HCT116 (cell line): Measurements from ENCODE around the gene ZC3H12D. TPM values are rescaled to one million over a fixed set of nuclear protein-coding genes. Genes with fewer than 3 reads are reported as not detected.

ENCODE experiments used
- ATAC-seq: fragments of 200-7000 bp; cut with Tn5 transposase; 2 replicates; pipeline ENCODE4 v1.9.1; 2020; ENCODE audit warnings: mild to moderate bottlenecking, moderate library complexity
- BruUV-seq: library from RNA; stranded (reverse); fragments of 400-500 nt; replicated peaks from 2 replicates; lab custom pipeline; 2021; lab: Mats Ljungman, UMichigan
- CTCF ChIA-PET: fragments of 300-600 bp; sonication (Branson Sonifier 250); formaldehyde crosslinking; loops from one replicate; lab custom pipeline; 2021; ENCODE audit warnings: antibody characterized with exemption; lab: Charles Lee
- POLR2A ChIA-PET: fragments of 300-600, 350-600 bp; sonication (Branson Sonifier 250); formaldehyde crosslinking; loops from one replicate; lab custom pipeline; 2021; ENCODE audit warnings: antibody characterized with exemption; lab: Charles Lee
- RAD21 ChIA-PET, 2 experiments: fragments of 300-600 bp; sonication (Branson Sonifier 250); formaldehyde crosslinking; loops; one replicate each; lab custom pipeline; 2023; ENCODE audit warnings: low total read pairs in 2 of 2; ENCODE audit not compliant: uncharacterized antibody in 2 of 2, unreplicated experiment in 2 of 2, low non-redundant PET in 1 of 2; lab: Charles Lee
- DNase-seq: peaks from one replicate; pipeline ENCODE4 v3.0.0-alpha.2; 2010; ENCODE audit warnings: low read depth, low spot score
- H2AFZ ChIP-seq: fragments of 200-600 bp; shearing (Covaris generic), sonication (generic); 2 replicates; pipeline ENCODE4 v1.6.1; 2017; ENCODE audit warnings: low read depth, mixed run types, mixed read lengths, antibody characterized with exemption, low read length; ENCODE audit not compliant: poor library complexity, severe bottlenecking
- H3K27ac ChIP-seq: 2 replicates; pipeline ENCODE4 v1.5.1; 2012; ENCODE audit warnings: low read depth, low read length
- H3K27me3 ChIP-seq: fragments of 200-600 bp; sonication (generic); 2 replicates; pipeline ENCODE4 v1.6.1; 2016; ENCODE audit warnings: mixed run types, low read length, mixed read lengths; ENCODE audit not compliant: insufficient read depth
- H3K36me3 ChIP-seq, 2 experiments: fragments of 200-500 bp in 1 of 2; fragments of 200-600 bp in 1 of 2; sonication (Bioruptor generic) in 1 of 2; sonication (generic) in 1 of 2; 2 replicates each; pipeline versions ENCODE4 v1.5.1 to v1.6.1; 2014 to 2016; ENCODE audit warnings: low read length in 2 of 2, inconsistent platforms in 1 of 2, mixed read lengths in 1 of 2, mixed run types in 1 of 2; ENCODE audit not compliant: insufficient read depth in 2 of 2, control insufficient read depth in 1 of 2
- H3K4me1 ChIP-seq, 2 experiments: fragments of 200-600 bp in 1 of 2; sonication (generic) in 1 of 2; 2 replicates each; pipeline versions ENCODE4 v1.5.1 to v1.6.1; 2012 to 2017; ENCODE audit warnings: low read length in 2 of 2, inconsistent platforms in 1 of 2, mild to moderate bottlenecking in 1 of 2, mixed read lengths in 1 of 2, mixed run types in 1 of 2, moderate library complexity in 1 of 2; ENCODE audit not compliant: insufficient read depth in 2 of 2, control insufficient read depth in 1 of 2
- H3K4me2 ChIP-seq: fragments of 200-600 bp; sonication (generic); 2 replicates; pipeline ENCODE4 v1.6.1; 2017; ENCODE audit warnings: mixed run types, low read length, mixed read lengths
- H3K4me3 ChIP-seq, 2 experiments: fragments of 200-600 bp in 1 of 2; sonication (generic) in 1 of 2; replicated peaks in 1 of 2; 2 replicates each; pipeline ENCODE4 v1.5.1; 2011 to 2016; ENCODE audit warnings: low read length in 2 of 2, control low read depth in 1 of 2, low read depth in 1 of 2, mild to moderate bottlenecking in 1 of 2, mixed read lengths in 1 of 2, mixed run types in 1 of 2
- H3K79me2 ChIP-seq: fragments of 200-600 bp; sonication (generic); 2 replicates; pipeline ENCODE4 v1.6.1; 2017; ENCODE audit warnings: mild to moderate bottlenecking, mixed run types, low read length, moderate library complexity, mixed read lengths; ENCODE audit not compliant: insufficient read depth
- H3K9ac ChIP-seq: fragments of 200-600 bp; sonication (generic); 2 replicates; pipeline ENCODE4 v1.6.1; 2016; ENCODE audit warnings: low read length, mixed read lengths
- H3K9me2 ChIP-seq: fragments of 200-600 bp; sonication (generic), shearing (Covaris generic); 2 replicates; pipeline ENCODE4 v1.6.1; 2017; ENCODE audit warnings: mixed run types, mild to moderate bottlenecking, moderate library complexity; ENCODE audit not compliant: insufficient read depth
- H3K9me3 ChIP-seq, 2 experiments: fragments of 200-500 bp in 1 of 2; fragments of 200-600 bp in 1 of 2; sonication (Bioruptor generic) in 1 of 2; sonication (generic) in 1 of 2; 2 replicates each; pipeline ENCODE4 v1.6.1; 2014 to 2017; ENCODE audit warnings: low read length in 2 of 2, mixed read lengths in 2 of 2, inconsistent platforms in 1 of 2, low read depth in 1 of 2, mild to moderate bottlenecking in 1 of 2, mixed run types in 1 of 2, moderate library complexity in 1 of 2; ENCODE audit not compliant: control insufficient read depth in 1 of 2, insufficient read depth in 1 of 2
- H4K20me1 ChIP-seq: fragments of 200-600 bp; sonication (generic), shearing (Covaris generic); 2 replicates; pipeline ENCODE4 v1.6.1; 2017; ENCODE audit warnings: mixed run types, mild to moderate bottlenecking, moderate library complexity; ENCODE audit not compliant: insufficient read depth
- CBX3 ChIP-seq: IDR thresholded peaks from 2 replicates; pipeline ENCODE4 v1.6.1; 2012; ENCODE audit warnings: low read depth
- CTCF ChIP-seq, 3 experiments: fragments of 200-600 bp in 1 of 3; sonication (generic) in 1 of 3; IDR thresholded peaks in 2 of 3; conservative IDR thresholded peaks in 1 of 3; 2 replicates each; pipeline ENCODE4 v1.5.1; 2012 to 2017; ENCODE audit warnings: low read depth in 2 of 3, low read length in 2 of 3, antibody characterized with exemption in 1 of 3, borderline replicate concordance in 1 of 3, control low read depth in 1 of 3, mild to moderate bottlenecking in 1 of 3, mixed read lengths in 1 of 3, mixed run types in 1 of 3, moderate library complexity in 1 of 3; ENCODE audit not compliant: insufficient read depth in 1 of 3
- EGR1 ChIP-seq: IDR thresholded peaks from 2 replicates; pipeline ENCODE4 v1.6.1; 2012; ENCODE audit warnings: low read depth
- ELF1 ChIP-seq: IDR thresholded peaks from 2 replicates; pipeline ENCODE4 v1.6.1; 2012; ENCODE audit warnings: low read depth, borderline replicate concordance
- EZH2phosphoT487 ChIP-seq: fragments of 200-600 bp; IDR thresholded peaks from 2 replicates; pipeline ENCODE4 v1.6.1; 2018; ENCODE audit warnings: antibody characterized with exemption, borderline replicate concordance
- JUND ChIP-seq: IDR thresholded peaks from 2 replicates; pipeline ENCODE4 v1.6.1; 2012
- MAX ChIP-seq: IDR thresholded peaks from 2 replicates; pipeline ENCODE4 v1.6.1; 2012
- POLR2A ChIP-seq: IDR thresholded peaks from 2 replicates; pipeline ENCODE4 v1.7.0; 2011; ENCODE audit warnings: borderline replicate concordance; ENCODE audit not compliant: insufficient read depth, insufficient read length; ENCODE audit errors: extremely low read depth
- POLR2AphosphoS5 ChIP-seq: IDR thresholded peaks from 2 replicates; pipeline ENCODE4 v1.6.1; 2011; ENCODE audit warnings: mild to moderate bottlenecking, low read depth, low read length, moderate library complexity
- SIN3A ChIP-seq: IDR thresholded peaks from 2 replicates; pipeline ENCODE4 v1.6.1; 2012; ENCODE audit warnings: low read depth
- SP1 ChIP-seq: IDR thresholded peaks from 2 replicates; pipeline ENCODE4 v1.6.1; 2012; ENCODE audit warnings: low read depth
- YY1 ChIP-seq: IDR thresholded peaks from 2 replicates; pipeline ENCODE4 v1.6.1; 2011; ENCODE audit warnings: low read length, low read depth, moderate library complexity, mild to moderate bottlenecking; ENCODE audit not compliant: insufficient replicate concordance; ENCODE audit errors: extremely low read depth
- ZBTB33 ChIP-seq: IDR thresholded peaks from 2 replicates; pipeline ENCODE4 v1.6.1; 2011; ENCODE audit warnings: mild to moderate bottlenecking, low read length, moderate library complexity; ENCODE audit not compliant: insufficient replicate concordance; ENCODE audit errors: extremely low read depth
- ZFX ChIP-seq: fragments of 450-650 bp; IDR thresholded peaks from 2 replicates; pipeline ENCODE4 v1.6.1; 2017
- intact Hi-C: fragments of 100-400 bp; cut with micrococcal nuclease; formaldehyde crosslinking; loops from 2 replicates; pipeline ENCODE4 v1.10.0; 2022
- total RNA-seq: library from RNA; stranded (reverse); gene quantifications from one replicate; pipeline ENCODE4 v1.2.1, GENCODE V29; 2021; ENCODE audit not compliant: unreplicated experiment
- TF ChIP-seq, protein P1 (sequence below): IDR thresholded peaks from 2 replicates; pipeline ENCODE4 v1.6.1; 2012
- TF ChIP-seq, protein P2 (sequence below): IDR thresholded peaks from 2 replicates; pipeline ENCODE4 v1.6.1; 2012; ENCODE audit warnings: low read depth

ZC3H12D gene
- total RNA-seq, 1 experiment from 2014 or later = 0.30 TPM

- no peak for ATAC-seq
- TF ChIP-seq SIN3A (no peak), EGR1 (no peak), ZFX (no peak), JUND (no peak), POLR2A (no peak), ELF1 (no peak), EZH2phosphoT487 (no peak), ZBTB33 (no peak), CBX3 (no peak), YY1 (no peak), SP1 (no peak), CTCF (IDR thresholded peaks at IDR 0.05 in 2 of 3, conservative IDR thresholded peaks at IDR 0.05 in 1 of 3; ENCODE audit: borderline replicate concordance in 1 of 3, insufficient read depth in 1 of 3, low read depth in 2 of 3, low read length in 2 of 3) (no peak), MAX (no peak), POLR2AphosphoS5 (no peak)
- TF ChIP-seq, protein P1, sequence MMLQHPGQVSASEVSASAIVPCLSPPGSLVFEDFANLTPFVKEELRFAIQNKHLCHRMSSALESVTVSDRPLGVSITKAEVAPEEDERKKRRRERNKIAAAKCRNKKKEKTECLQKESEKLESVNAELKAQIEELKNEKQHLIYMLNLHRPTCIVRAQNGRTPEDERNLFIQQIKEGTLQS = no peak
- TF ChIP-seq, protein P2, sequence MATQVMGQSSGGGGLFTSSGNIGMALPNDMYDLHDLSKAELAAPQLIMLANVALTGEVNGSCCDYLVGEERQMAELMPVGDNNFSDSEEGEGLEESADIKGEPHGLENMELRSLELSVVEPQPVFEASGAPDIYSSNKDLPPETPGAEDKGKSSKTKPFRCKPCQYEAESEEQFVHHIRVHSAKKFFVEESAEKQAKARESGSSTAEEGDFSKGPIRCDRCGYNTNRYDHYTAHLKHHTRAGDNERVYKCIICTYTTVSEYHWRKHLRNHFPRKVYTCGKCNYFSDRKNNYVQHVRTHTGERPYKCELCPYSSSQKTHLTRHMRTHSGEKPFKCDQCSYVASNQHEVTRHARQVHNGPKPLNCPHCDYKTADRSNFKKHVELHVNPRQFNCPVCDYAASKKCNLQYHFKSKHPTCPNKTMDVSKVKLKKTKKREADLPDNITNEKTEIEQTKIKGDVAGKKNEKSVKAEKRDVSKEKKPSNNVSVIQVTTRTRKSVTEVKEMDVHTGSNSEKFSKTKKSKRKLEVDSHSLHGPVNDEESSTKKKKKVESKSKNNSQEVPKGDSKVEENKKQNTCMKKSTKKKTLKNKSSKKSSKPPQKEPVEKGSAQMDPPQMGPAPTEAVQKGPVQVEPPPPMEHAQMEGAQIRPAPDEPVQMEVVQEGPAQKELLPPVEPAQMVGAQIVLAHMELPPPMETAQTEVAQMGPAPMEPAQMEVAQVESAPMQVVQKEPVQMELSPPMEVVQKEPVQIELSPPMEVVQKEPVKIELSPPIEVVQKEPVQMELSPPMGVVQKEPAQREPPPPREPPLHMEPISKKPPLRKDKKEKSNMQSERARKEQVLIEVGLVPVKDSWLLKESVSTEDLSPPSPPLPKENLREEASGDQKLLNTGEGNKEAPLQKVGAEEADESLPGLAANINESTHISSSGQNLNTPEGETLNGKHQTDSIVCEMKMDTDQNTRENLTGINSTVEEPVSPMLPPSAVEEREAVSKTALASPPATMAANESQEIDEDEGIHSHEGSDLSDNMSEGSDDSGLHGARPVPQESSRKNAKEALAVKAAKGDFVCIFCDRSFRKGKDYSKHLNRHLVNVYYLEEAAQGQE = no peak
- BruUV-seq = no TSS peak
- Histone ChIP-seq H3K27me3 (no peaks in the 10 kb centered on the region), H2AFZ (no peak overlapping the region), H3K79me2 (no peaks in the 10 kb centered on the region), H3K9me2 (no peaks in the 10 kb centered on the region), H4K20me1 (no peaks in the 10 kb centered on the region), H3K4me1 (peaks cover 7 to 9% of the 10 kb centered on the region in 2 experiments; a peak in 3 of 4 replicates), H3K9me3 (no peaks in the 10 kb centered on the region), H3K9ac (no peak overlapping the region), H3K36me3 (no peaks in the 10 kb centered on the region), H3K4me2 (no peak overlapping the region), H3K4me3 (no peak overlapping the region), H3K27ac (no peak overlapping the region)
- intact Hi-C loops = no loop called here
- RAD21 ChIA-PET = no interaction called here
- no peak for DNase-seq
- POLR2A ChIA-PET = no interaction called here
- CTCF ChIA-PET = interaction anchor here (1.8 kb wide), 1 partner anchor 27 kb away, joined by 5 read pairs; no protein-coding TSS in a partner anchor
These were observed 26.0 kb downstream of the ZC3H12D start for GRCh38 chr6:149458806-149459205.
